ENCODE results near the gene RPS6KB1. TPM values are rescaled to one million over a fixed set of nuclear protein-coding genes. Genes with fewer than 3 reads are reported as not detected.
"Not testable (repeated sequence)": the region's sequence is repeated elsewhere in the genome, so short reads cannot be mapped to it uniquely, and the experiment has no call there.

The RPS6KB1 gene
- total RNA-seq, 2 donors from 2014 or later = 65.8 to 68.8 TPM

GRCh38 chr17:59853919-59854729 lies 38.8 kb upstream of the RPS6KB1 start:
- H3K9me3 Mint-ChIP-seq; H3K36me3 Mint-ChIP-seq (ENCODE audit: insufficient read depth in 2 of 2); ATAC-seq (replicated peaks in 1 of 2); DNase-seq; H3K27me3 Mint-ChIP-seq (ENCODE audit: low read depth); H3K27ac Mint-ChIP-seq; H3K4me3 Mint-ChIP-seq: not testable (repeated sequence)
- H3K4me1 Mint-ChIP-seq (ENCODE audit: low read depth) = peaks cover 70% of the 10 kb centered on the region

GRCh38 chr17:59856859-59857794 lies 35.8 kb upstream of the RPS6KB1 start:
- Mint-ChIP-seq H3K36me3 (ENCODE audit: insufficient read depth in 2 of 2) (peaks cover 2 to 9% of the 10 kb centered on the region in 2 donors), H3K27ac (peak overlapping the region; percentile 1), H3K9me3 (no peaks in the 10 kb centered on the region), H3K4me1 (ENCODE audit: low read depth) (peaks cover 51% of the 10 kb centered on the region), H3K27me3 (ENCODE audit: low read depth) (no peaks in the 10 kb centered on the region), H3K4me3 (no peak overlapping the region)
- ATAC-seq (replicated peaks in 1 of 2) (no peak), DNase-seq (no peak)

GRCh38 chr17:59858167-59858816 lies 34.6 kb upstream of the RPS6KB1 start:
- H3K27me3 Mint-ChIP-seq (ENCODE audit: low read depth) = no peaks in the 10 kb centered on the region
- peaks cover 39% of the 10 kb centered on the region for H3K4me1 Mint-ChIP-seq (ENCODE audit: low read depth)
- DNase-seq = no peak
- peak overlapping the region; percentile 71 for H3K27ac Mint-ChIP-seq
- ATAC-seq (replicated peaks in 1 of 2) = no peak
- H3K9me3 Mint-ChIP-seq = no peaks in the 10 kb centered on the region
- H3K4me3 Mint-ChIP-seq = no peak overlapping the region
- peaks cover 0 to 11% of the 10 kb centered on the region in 2 donors for H3K36me3 Mint-ChIP-seq (ENCODE audit: insufficient read depth in 2 of 2)

- Mint-ChIP-seq H3K36me3 (ENCODE audit: insufficient read depth in 2 of 2) (peaks cover 0 to 10% of the 10 kb centered on the region in 2 donors), H3K27ac (peak overlapping the region; percentile 81), H3K4me1 (ENCODE audit: low read depth) (peaks cover 33% of the 10 kb centered on the region), H3K9me3 (no peaks in the 10 kb centered on the region), H3K27me3 (ENCODE audit: low read depth) (no peaks in the 10 kb centered on the region), H3K4me3 (no peak overlapping the region)
- DNase-seq (no peak), ATAC-seq (replicated peaks in 1 of 2) (no peak)
Measured at GRCh38 chr17:59858932-59859331, 34.0 kb upstream of the RPS6KB1 start.

GRCh38 chr17:59859444-59860025 lies 33.4 kb upstream of the RPS6KB1 start:
- Mint-ChIP-seq H3K36me3 (ENCODE audit: insufficient read depth in 2 of 2) (peaks cover 0 to 10% of the 10 kb centered on the region in 2 donors), H3K4me3 (no peak overlapping the region), H3K4me1 (ENCODE audit: low read depth) (peaks cover 28% of the 10 kb centered on the region), H3K27me3 (ENCODE audit: low read depth) (no peaks in the 10 kb centered on the region), H3K9me3 (no peaks in the 10 kb centered on the region), H3K27ac (peak overlapping the region; percentile 81)
- ATAC-seq (replicated peaks in 1 of 2) (peak; percentile 52 to 72), DNase-seq (no peak)

GRCh38 chr17:59863616-59864015 lies 29.3 kb upstream of the RPS6KB1 start:
- Mint-ChIP-seq H3K27ac (no peak overlapping the region), H3K27me3 (ENCODE audit: low read depth) (no peaks in the 10 kb centered on the region), H3K4me1 (ENCODE audit: low read depth) (peaks cover 10% of the 10 kb centered on the region), H3K9me3 (no peaks in the 10 kb centered on the region), H3K36me3 (ENCODE audit: insufficient read depth in 2 of 2) (peaks cover 0 to 13% of the 10 kb centered on the region in 2 donors), H3K4me3 (no peak overlapping the region)
- DNase-seq (no peak), ATAC-seq (replicated peaks in 1 of 2) (no peak)

- Mint-ChIP-seq H3K4me1 (ENCODE audit: low read depth) (no peaks in the 10 kb centered on the region), H3K9me3 (no peaks in the 10 kb centered on the region), H3K4me3 (no peak overlapping the region), H3K27me3 (ENCODE audit: low read depth) (no peaks in the 10 kb centered on the region), H3K27ac (no peak overlapping the region), H3K36me3 (ENCODE audit: insufficient read depth in 2 of 2) (peaks cover 4 to 9% of the 10 kb centered on the region in 2 donors)
- no peak for ATAC-seq (replicated peaks in 1 of 2)
- no peak for DNase-seq
Measured at GRCh38 chr17:59869941-59870218, 23.0 kb upstream of the RPS6KB1 start.

GRCh38 chr17:59870482-59870881 lies 22.4 kb upstream of the RPS6KB1 start:
- no peaks in the 10 kb centered on the region for H3K9me3 Mint-ChIP-seq
- ATAC-seq (replicated peaks in 1 of 2) (no peak), DNase-seq (no peak)
- peaks cover 4 to 9% of the 10 kb centered on the region in 2 donors for H3K36me3 Mint-ChIP-seq (ENCODE audit: insufficient read depth in 2 of 2)
- H3K27me3 Mint-ChIP-seq (ENCODE audit: low read depth) = no peaks in the 10 kb centered on the region
- no peak overlapping the region for H3K4me3 Mint-ChIP-seq
- H3K4me1 Mint-ChIP-seq (ENCODE audit: low read depth) = no peaks in the 10 kb centered on the region
- H3K27ac Mint-ChIP-seq = no peak overlapping the region

GRCh38 chr17:59872351-59872750 lies 20.6 kb upstream of the RPS6KB1 start:
- Mint-ChIP-seq H3K27me3 (ENCODE audit: low read depth) (no peaks in the 10 kb centered on the region), H3K27ac (no peak overlapping the region), H3K4me3 (no peak overlapping the region), H3K4me1 (ENCODE audit: low read depth) (no peaks in the 10 kb centered on the region), H3K9me3 (no peaks in the 10 kb centered on the region), H3K36me3 (ENCODE audit: insufficient read depth in 2 of 2) (peaks cover 4 to 10% of the 10 kb centered on the region in 2 donors)
- no peak for ATAC-seq (replicated peaks in 1 of 2)
- no peak for DNase-seq

GRCh38 chr17:59873414-59873813 lies 19.5 kb upstream of the RPS6KB1 start:
- H3K4me1 Mint-ChIP-seq (ENCODE audit: low read depth); H3K27ac Mint-ChIP-seq; DNase-seq; H3K9me3 Mint-ChIP-seq; ATAC-seq (replicated peaks in 1 of 2); H3K27me3 Mint-ChIP-seq (ENCODE audit: low read depth); H3K4me3 Mint-ChIP-seq: not testable (repeated sequence)
- H3K36me3 Mint-ChIP-seq (ENCODE audit: insufficient read depth in 2 of 2) = peaks cover 4 to 17% of the 10 kb centered on the region in 2 donors

GRCh38 chr17:59874376-59874775 lies 18.5 kb upstream of the RPS6KB1 start:
- Mint-ChIP-seq H3K4me3 (no peak overlapping the region), H3K27me3 (ENCODE audit: low read depth) (no peaks in the 10 kb centered on the region), H3K9me3 (no peaks in the 10 kb centered on the region), H3K36me3 (ENCODE audit: insufficient read depth in 2 of 2) (peaks cover 4 to 17% of the 10 kb centered on the region in 2 donors), H3K27ac (peak overlapping the region; percentile 60), H3K4me1 (ENCODE audit: low read depth) (peaks cover 4% of the 10 kb centered on the region)
- ATAC-seq (replicated peaks in 1 of 2) = no peak
- DNase-seq = no peak

- Mint-ChIP-seq H3K27ac (no peak overlapping the region), H3K9me3 (no peaks in the 10 kb centered on the region), H3K27me3 (ENCODE audit: low read depth) (no peaks in the 10 kb centered on the region), H3K4me1 (ENCODE audit: low read depth) (peaks cover 8% of the 10 kb centered on the region), H3K4me3 (no peak overlapping the region), H3K36me3 (ENCODE audit: insufficient read depth in 2 of 2) (peaks cover 5 to 17% of the 10 kb centered on the region in 2 donors)
- ATAC-seq (replicated peaks in 1 of 2) (no peak), DNase-seq (no peak)
Measured at GRCh38 chr17:59876107-59876506, 16.8 kb upstream of the RPS6KB1 start.
